GM19372 (cell line): ENCODE measurements around the gene KCNAB2.
"Not testable (repeated sequence)": the region's sequence is repeated elsewhere in the genome, so short reads cannot be mapped to it uniquely, and the experiment has no call there.

Source experiments
- ATAC-seq: cut with Tn5 transposase; IDR thresholded peaks from one replicate; pipeline ENCODE4 v1.9.1; 2021; ENCODE audit warnings: mild to moderate bottlenecking, low read depth, moderate library complexity; ENCODE audit not compliant: unreplicated experiment

Gene KCNAB2

GRCh38 chr1:6009120-6010040 lies 36.3 kb upstream of the KCNAB2 start:
- no peak for ATAC-seq

- ATAC-seq = no peak
Measured at GRCh38 chr1:6010554-6010953, 35.1 kb upstream of the KCNAB2 start.

- no peak for ATAC-seq
Measured at GRCh38 chr1:6011161-6011945, 34.3 kb upstream of the KCNAB2 start.

GRCh38 chr1:6011946-6012258 lies 33.8 kb upstream of the KCNAB2 start:
- no peak for ATAC-seq

GRCh38 chr1:6012529-6013318 lies 33.0 kb upstream of the KCNAB2 start:
- no peak for ATAC-seq

GRCh38 chr1:6013491-6013890 lies 32.2 kb upstream of the KCNAB2 start:
- ATAC-seq = no peak

GRCh38 chr1:6014130-6014999 lies 31.3 kb upstream of the KCNAB2 start:
- no peak for ATAC-seq

GRCh38 chr1:6016191-6016865 lies 29.4 kb upstream of the KCNAB2 start:
- no peak for ATAC-seq

GRCh38 chr1:6017654-6018053 lies 28.0 kb upstream of the KCNAB2 start:
- not testable (repeated sequence) for ATAC-seq

- no peak for ATAC-seq
Measured at GRCh38 chr1:6019166-6019845, 26.4 kb upstream of the KCNAB2 start.

GRCh38 chr1:6022193-6022592 lies 23.5 kb upstream of the KCNAB2 start:
- ATAC-seq = no peak

- ATAC-seq = no peak
Measured at GRCh38 chr1:6023346-6023745, 22.3 kb upstream of the KCNAB2 start.

GRCh38 chr1:6024376-6024775 lies 21.3 kb upstream of the KCNAB2 start:
- no peak for ATAC-seq

GRCh38 chr1:6025269-6026094 lies 20.2 kb upstream of the KCNAB2 start:
- no peak for ATAC-seq

- ATAC-seq = peak; percentile 80
Measured at GRCh38 chr1:6026095-6026809, 19.4 kb upstream of the KCNAB2 start.

GRCh38 chr1:6027591-6027990 lies 18.1 kb upstream of the KCNAB2 start:
- ATAC-seq = no peak

- peak; percentile 33 for ATAC-seq
Measured at GRCh38 chr1:6028042-6028850, 17.4 kb upstream of the KCNAB2 start.
